ENCODE data around the gene RASGRP2. TPM values are rescaled to one million over a fixed set of nuclear protein-coding genes. Genes with fewer than 3 reads are reported as not detected.
A peak's percentile ranks its signal among the peaks of the same experiment; 100 is the strongest.

Gene RASGRP2
- total and polyA plus RNA-seq, 2 of the 8 experiments (the other 6 are each of a cell fraction or from before 2014, with no cell fraction given), result 40.6 to 45.7 TPM

DNA sequence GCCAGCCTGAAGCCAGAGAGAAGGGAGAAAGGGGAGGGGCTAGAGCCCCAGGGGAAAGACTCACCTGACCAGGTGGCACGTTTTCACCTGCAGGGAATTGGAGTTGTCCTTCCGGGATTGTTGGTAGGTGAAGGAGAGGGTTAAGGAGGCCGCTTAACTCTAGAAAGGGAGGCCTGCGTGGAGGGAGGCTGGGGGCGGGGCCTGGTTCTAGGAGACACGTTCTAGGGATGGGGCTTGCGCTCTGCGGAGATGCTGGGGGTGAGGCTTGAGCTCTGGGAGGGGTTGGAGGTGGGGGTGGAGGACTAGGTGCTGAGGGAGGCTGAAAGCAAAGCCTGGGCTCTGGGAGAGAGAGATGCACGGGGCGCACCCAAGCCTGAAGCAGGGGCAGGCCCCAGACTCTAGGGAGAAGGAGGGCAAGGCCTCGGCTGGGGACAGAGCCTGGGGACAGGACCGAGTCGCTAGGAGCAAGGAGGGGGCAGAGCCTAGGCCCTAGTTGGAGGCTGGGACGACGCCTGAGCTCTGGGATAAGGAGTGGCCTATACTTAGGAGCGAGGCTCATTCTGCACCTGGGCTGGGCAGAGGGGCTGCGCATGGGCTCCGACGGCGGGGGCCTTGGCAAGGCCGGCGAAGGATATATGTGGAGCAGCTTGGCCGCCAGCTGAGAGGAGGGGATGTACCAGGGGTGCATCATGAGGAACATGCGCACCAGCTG is 2.4 kb downstream of the RASGRP2 start (continued):
- TF ChIP-seq TBP (IDR thresholded peaks at IDR 0.05; ENCODE audit: low read depth, low read length), result peak; percentile 15; the same call in 1 of the 2 replicates
